Fibroblast of villous mesenchyme (primary cell): ENCODE results near the gene CCDC6. TPM values are rescaled to one million over a fixed set of nuclear protein-coding genes. Genes with fewer than 3 reads are reported as not detected.

Source experiments
- DNase-seq: peaks from one replicate; pipeline ENCODE4 v3.0.0-alpha.2; 2010; ENCODE audit warnings: low read depth
- H3K4me3 ChIP-seq: 2 replicates; pipeline ENCODE4 v1.5.1; 2011; ENCODE audit warnings: low read depth, mild to moderate bottlenecking, low read length
- total RNA-seq: library from RNA; depleted of rRNA; stranded (reverse); fragments of >200 nt; gene quantifications from 2 replicates; pipeline ENCODE4 v1.2.3, GENCODE V29; 2012
- TF ChIP-seq, protein P1 (sequence below): IDR thresholded peaks from 2 replicates; pipeline ENCODE4 v1.5.1; 2012; ENCODE audit warnings: low read depth, mild to moderate bottlenecking, low read length; ENCODE audit not compliant: insufficient read depth

The CCDC6 gene
- total RNA-seq, 1 donor: 52.2 TPM

DNA sequence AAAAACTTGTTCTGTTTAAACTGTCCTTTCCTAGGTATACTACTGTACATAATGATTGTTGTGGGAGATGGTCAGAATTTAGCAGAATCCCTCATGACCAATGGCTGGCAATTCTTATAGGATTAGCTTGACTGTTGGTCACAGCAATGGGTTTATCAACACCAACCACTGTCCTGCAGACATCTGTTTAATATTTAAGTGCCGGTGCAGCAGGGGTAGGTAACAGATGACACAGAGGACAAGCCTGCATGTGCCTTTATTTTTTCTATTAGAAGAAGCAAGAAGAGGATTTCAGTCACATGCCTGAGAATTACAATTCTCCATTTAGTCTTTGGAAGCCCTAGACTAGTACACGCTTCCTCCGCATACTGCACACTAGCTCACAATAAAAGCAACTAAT lies 48.4 kb downstream of the CCDC6 start:
- no peak overlapping the region for H3K4me3 ChIP-seq
- TF ChIP-seq, protein P1, sequence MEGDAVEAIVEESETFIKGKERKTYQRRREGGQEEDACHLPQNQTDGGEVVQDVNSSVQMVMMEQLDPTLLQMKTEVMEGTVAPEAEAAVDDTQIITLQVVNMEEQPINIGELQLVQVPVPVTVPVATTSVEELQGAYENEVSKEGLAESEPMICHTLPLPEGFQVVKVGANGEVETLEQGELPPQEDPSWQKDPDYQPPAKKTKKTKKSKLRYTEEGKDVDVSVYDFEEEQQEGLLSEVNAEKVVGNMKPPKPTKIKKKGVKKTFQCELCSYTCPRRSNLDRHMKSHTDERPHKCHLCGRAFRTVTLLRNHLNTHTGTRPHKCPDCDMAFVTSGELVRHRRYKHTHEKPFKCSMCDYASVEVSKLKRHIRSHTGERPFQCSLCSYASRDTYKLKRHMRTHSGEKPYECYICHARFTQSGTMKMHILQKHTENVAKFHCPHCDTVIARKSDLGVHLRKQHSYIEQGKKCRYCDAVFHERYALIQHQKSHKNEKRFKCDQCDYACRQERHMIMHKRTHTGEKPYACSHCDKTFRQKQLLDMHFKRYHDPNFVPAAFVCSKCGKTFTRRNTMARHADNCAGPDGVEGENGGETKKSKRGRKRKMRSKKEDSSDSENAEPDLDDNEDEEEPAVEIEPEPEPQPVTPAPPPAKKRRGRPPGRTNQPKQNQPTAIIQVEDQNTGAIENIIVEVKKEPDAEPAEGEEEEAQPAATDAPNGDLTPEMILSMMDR: no peak
- DNase-seq: no peak

DNA sequence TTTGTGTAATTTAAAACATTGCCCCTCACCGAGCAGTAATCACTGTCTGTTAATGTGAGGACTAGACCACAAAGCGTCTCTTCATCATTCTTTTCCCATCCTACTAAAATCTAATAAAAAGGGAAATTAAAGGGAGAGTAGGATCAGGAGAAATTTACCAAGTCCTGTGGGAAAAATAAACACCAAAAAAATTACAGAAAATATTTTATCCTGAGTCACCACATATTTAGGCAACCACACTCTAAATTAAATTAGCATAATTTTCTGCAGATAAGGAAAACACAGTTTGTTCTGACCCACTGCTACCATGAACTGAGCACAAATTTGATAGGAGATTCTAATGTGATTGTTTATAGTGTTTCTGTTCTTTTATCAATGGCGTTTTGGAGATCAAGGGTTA lies 49.3 kb downstream of the CCDC6 start:
- TF ChIP-seq, protein P1: no peak
- no peak overlapping the region for H3K4me3 ChIP-seq
- no peak for DNase-seq

DNA sequence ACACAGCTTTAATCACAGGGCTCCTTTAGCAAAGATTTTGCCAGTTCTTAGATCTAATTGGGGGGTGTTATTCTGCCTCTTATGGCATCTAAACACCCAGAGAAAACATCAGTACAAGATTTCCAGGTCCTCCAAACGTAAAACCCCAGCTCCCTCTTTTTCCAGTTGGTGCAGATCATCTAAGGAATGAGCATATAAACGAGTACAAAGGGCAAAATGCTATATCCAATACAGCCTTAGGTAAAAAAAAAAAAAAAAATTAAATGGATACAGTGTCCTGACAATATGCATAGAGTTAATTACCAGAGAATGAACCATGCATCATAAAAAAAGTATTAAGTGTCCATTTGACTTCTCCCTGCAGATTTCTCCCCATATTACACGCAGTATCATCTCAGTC lies 50.3 kb downstream of the CCDC6 start:
- TF ChIP-seq, protein P1: no peak
- no peak for DNase-seq
- no peak overlapping the region for H3K4me3 ChIP-seq

DNA sequence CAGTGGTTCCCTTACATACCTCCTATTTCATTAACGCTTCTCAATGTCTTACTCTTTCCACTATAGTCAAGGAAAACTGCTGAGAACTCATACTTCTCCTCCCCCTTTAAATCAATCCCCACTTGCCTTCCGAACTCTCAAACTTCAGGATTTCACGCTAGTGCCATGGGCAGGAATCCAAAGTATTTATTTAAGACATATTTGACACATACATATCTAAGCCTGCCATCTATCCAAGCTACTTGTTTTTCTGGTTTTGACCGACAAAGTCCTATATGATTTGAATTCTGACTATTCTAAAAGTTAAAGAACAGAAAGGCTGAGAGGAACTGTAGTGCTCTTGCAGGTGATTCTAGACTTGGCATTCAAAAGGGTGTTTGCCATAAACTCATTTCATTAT lies 51.8 kb downstream of the CCDC6 start:
- H3K4me3 ChIP-seq: no peak overlapping the region
- TF ChIP-seq, protein P1: no peak
- DNase-seq: no peak

DNA sequence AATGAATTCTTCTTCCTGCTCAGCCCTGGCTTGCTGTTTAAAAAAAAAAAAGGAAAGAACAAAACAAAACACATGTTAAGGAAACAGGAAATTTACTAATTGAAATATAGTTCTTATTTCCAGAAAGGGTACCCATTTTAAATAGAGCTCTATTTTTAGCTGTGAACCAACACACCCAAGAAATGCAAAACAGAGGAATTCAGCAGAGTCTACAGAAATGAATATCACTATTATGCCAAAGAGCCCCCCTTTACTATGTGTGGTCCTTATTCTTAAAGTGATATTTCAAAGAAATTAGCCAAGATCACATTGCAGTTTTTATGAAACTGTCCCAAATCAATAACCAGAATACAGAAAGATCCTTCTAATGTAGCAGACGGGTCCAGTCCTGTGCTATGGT lies 53.7 kb downstream of the CCDC6 start:
- TF ChIP-seq, protein P1: no peak
- no peak overlapping the region for H3K4me3 ChIP-seq
- no peak for DNase-seq

DNA sequence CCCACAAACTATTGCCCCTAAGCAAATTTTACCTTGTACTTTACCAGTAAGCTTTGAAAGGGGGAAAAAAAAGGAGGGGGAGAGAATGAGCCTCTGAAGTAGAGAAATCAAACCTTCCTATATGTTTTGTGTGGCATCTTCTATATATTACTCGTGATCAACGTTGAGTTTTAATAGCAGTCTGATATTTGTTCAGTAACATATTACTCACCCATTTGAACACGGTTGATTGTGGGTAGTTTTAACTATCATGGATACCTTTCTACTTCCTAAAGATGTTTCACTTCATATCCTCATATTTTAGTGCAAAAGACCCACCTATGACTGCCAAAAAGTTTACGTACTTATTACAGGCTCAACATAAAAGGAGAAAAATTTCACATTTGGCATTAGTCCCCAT lies 54.5 kb downstream of the CCDC6 start:
- DNase-seq: no peak
- TF ChIP-seq, protein P1: no peak
- no peak overlapping the region for H3K4me3 ChIP-seq

DNA sequence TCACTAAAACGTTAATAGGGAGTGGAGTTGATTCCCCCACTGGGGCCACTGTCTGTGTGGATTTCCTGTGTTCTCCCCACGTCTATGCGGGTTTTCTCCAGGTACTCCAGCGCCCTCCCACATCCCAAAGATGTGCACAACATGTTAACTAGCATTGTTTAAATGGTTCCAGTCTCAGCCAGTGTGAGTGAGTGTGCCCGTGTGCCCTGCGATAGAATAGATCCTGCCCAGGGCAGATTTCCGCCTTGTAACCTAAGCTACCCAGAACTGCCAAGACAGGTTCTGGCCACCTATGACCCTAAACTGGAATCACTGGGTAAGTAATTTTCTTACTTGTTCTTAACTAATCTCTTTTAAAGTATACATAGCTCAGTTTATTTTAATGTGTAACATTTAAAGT lies 58.5 kb downstream of the CCDC6 start:
- H3K4me3 ChIP-seq: no peak overlapping the region
- TF ChIP-seq, protein P1: no peak
- DNase-seq: no peak
